DMS79 (cell line): ENCODE measurements around the gene CTDSPL.

Experiments used
- DNase-seq: peaks from one replicate; lab custom pipeline; 2025; lab: John Stamatoyannopoulos, UW

The CTDSPL gene

GRCh38 chr3:37916685-37917084 is 55.0 kb downstream of the CTDSPL start:
- DNase-seq: no peak

- no peak for DNase-seq
Measured at GRCh38 chr3:37918627-37919026, 56.9 kb downstream of the CTDSPL start.

- no peak for DNase-seq
Measured at GRCh38 chr3:37920156-37920699, 58.5 kb downstream of the CTDSPL start.

- DNase-seq: no peak
Measured at GRCh38 chr3:37921025-37921424, 59.3 kb downstream of the CTDSPL start.

- DNase-seq: no peak
Measured at GRCh38 chr3:37922721-37923568, 61.3 kb downstream of the CTDSPL start.

- no peak for DNase-seq
Measured at GRCh38 chr3:37923569-37924040, 61.9 kb downstream of the CTDSPL start.

GRCh38 chr3:37924453-37924852 is 62.8 kb downstream of the CTDSPL start:
- no peak for DNase-seq

GRCh38 chr3:37925157-37925556 is 63.5 kb downstream of the CTDSPL start:
- DNase-seq: no peak

- no peak for DNase-seq
Measured at GRCh38 chr3:37926611-37927010, 64.9 kb downstream of the CTDSPL start.

GRCh38 chr3:37930495-37930894 is 68.8 kb downstream of the CTDSPL start:
- DNase-seq: no peak

GRCh38 chr3:37932505-37932904 is 70.8 kb downstream of the CTDSPL start:
- DNase-seq: no peak

GRCh38 chr3:37934631-37935289 is 73.1 kb downstream of the CTDSPL start:
- DNase-seq: no peak

GRCh38 chr3:37935290-37935668 is 73.6 kb downstream of the CTDSPL start:
- DNase-seq: no peak

GRCh38 chr3:37935756-37936666 is 74.3 kb downstream of the CTDSPL start:
- no peak for DNase-seq

- no peak for DNase-seq
Measured at GRCh38 chr3:37937156-37937555, 75.5 kb downstream of the CTDSPL start.

- DNase-seq: no peak
Measured at GRCh38 chr3:37938011-37938410, 76.3 kb downstream of the CTDSPL start.

GRCh38 chr3:37940242-37940908 is 78.7 kb downstream of the CTDSPL start:
- DNase-seq: no peak

GRCh38 chr3:37941608-37942508 is 80.2 kb downstream of the CTDSPL start:
- no peak for DNase-seq

GRCh38 chr3:37942646-37943045 is 81.0 kb downstream of the CTDSPL start:
- no peak for DNase-seq

- DNase-seq: no peak
Measured at GRCh38 chr3:37943126-37943525, 81.4 kb downstream of the CTDSPL start.
